GM13977 (cell line): Measurements from ENCODE around the gene PDE3B.
"Not testable (repeated sequence)": the region's sequence is repeated elsewhere in the genome, so short reads cannot be mapped to it uniquely, and the experiment has no call there.

ENCODE experiments used
- DNase-seq: peaks from one replicate; pipeline ENCODE4 v3.0.0; 2012; ENCODE audit warnings: low spot score
- in situ Hi-C: fragments of 300-500 bp; cut with MboI; formaldehyde crosslinking; loops from one replicate; pipeline ENCODE4 v1.12.0; 2022; ENCODE audit warnings: low sequenced_read_pairs, low pct_unique_long_range_greater_than_20kb, mixed read lengths, inconsistent platforms; ENCODE audit not compliant: unreplicated experiment
- TF ChIP-seq, protein P1 (sequence below): IDR thresholded peaks from 2 replicates; pipeline ENCODE4 v1.5.1; 2012; ENCODE audit warnings: mild to moderate bottlenecking, control low read depth; ENCODE audit not compliant: insufficient read depth; ENCODE audit errors: extremely low read depth, missing control alignments

The PDE3B gene

DNA sequence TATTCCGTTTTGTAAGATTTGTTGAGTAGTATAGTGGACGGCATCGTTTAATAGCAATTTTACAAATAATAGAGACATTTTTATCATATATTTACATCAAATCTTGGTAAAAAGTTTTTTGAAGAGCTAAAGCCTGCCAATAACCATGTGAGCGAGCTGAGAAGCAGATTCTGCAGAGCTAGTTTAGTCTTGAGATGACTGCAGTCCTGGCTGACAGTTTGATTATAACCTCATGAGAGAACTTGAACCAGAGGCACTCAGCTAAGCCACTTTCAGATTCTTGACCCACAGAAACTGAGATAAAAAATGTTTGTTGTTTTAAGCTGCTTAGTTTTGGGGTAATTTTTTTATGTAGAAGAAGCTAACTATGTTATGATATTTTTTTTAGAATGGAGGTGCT, 78.9 kb downstream of the PDE3B start:
- TF ChIP-seq, protein P1, sequence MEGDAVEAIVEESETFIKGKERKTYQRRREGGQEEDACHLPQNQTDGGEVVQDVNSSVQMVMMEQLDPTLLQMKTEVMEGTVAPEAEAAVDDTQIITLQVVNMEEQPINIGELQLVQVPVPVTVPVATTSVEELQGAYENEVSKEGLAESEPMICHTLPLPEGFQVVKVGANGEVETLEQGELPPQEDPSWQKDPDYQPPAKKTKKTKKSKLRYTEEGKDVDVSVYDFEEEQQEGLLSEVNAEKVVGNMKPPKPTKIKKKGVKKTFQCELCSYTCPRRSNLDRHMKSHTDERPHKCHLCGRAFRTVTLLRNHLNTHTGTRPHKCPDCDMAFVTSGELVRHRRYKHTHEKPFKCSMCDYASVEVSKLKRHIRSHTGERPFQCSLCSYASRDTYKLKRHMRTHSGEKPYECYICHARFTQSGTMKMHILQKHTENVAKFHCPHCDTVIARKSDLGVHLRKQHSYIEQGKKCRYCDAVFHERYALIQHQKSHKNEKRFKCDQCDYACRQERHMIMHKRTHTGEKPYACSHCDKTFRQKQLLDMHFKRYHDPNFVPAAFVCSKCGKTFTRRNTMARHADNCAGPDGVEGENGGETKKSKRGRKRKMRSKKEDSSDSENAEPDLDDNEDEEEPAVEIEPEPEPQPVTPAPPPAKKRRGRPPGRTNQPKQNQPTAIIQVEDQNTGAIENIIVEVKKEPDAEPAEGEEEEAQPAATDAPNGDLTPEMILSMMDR, result no peak
- DNase-seq, result no peak
- in situ Hi-C loops, result no loop called here

DNA sequence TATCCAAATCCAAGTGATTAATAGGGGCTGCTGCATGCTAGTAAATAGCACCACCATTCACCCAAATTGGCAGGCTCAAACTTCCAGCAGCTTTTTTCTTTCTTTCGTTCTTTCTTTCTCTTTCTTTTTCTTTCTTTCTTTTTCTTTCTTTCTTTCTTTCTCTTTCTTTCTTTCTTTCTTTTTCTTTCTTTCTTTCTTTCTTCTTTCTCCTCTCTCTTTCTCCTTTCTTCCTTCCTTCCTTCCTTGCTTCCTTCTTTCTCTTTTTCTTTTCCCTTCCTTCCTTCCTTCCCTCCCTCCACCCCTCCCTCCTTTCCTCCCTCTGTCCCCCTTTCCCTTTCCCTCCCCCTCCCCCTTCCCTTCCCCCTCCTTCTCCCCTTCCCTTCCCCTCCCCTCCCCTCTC, 81.5 kb downstream of the PDE3B start:
- TF ChIP-seq, protein P1, result no peak
- in situ Hi-C loops, result no loop called here
- DNase-seq, result no peak

DNA sequence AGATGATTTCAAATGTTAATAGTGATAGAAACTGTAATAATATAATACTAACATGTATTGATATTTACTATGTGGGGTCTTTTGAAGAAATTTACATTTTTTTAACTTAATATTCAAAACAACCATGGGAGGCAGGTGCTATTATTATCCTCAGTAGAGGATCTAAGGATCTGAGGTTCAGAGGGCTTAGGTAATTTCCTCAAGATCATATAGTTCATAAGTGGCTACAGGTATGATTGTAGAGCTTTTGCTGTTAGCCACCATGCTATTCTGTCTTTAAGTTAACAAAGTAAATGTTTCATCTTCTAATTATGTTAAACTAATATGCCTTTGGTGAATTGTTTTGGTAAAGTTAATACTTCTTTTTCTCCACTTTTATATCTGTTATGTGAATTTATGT, 83.6 kb downstream of the PDE3B start:
- in situ Hi-C loops, result no loop called here
- TF ChIP-seq, protein P1, result no peak
- DNase-seq, result no peak

DNA sequence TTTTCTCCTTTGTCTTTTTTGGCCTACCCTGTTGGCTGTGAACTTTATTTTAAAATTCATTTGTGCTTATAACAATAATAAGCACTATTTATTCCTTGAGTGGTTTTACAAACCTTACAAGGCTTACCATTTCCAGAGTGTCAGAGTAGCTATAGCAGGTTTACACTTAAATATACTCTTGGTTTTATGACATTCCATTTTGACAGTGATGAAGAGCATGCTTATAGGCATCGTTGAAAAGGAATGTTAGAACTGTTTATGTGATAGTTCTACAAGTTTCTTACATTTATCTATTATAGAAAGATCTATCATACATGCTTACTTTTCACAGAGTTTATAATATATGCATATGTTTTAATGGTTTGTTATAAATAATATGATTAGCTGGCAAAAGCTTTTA, 84.1 kb downstream of the PDE3B start:
- TF ChIP-seq, protein P1, result no peak
- no peak for DNase-seq
- in situ Hi-C loops, result no loop called here

DNA sequence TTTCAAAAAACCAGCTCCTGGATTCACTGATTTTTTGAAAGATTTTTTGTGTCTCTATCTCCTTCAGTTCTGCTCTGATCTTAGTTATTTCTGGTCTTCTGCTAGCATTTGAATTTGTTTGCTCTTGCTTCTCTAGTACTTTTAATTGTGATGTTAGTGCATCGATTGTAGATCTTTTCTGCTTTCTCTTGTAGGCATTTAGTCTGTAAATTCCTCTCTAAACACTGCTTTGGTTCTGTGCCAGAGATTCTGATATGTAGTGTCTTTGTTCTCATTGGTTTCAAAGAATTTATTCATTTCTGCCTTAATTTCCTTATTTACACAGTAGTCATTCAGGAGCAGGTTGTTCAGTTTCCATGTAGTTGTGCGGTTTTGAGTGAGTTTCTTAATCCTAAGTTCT, 96.9 kb downstream of the PDE3B start:
- DNase-seq, in situ Hi-C loops: not testable (repeated sequence)

DNA sequence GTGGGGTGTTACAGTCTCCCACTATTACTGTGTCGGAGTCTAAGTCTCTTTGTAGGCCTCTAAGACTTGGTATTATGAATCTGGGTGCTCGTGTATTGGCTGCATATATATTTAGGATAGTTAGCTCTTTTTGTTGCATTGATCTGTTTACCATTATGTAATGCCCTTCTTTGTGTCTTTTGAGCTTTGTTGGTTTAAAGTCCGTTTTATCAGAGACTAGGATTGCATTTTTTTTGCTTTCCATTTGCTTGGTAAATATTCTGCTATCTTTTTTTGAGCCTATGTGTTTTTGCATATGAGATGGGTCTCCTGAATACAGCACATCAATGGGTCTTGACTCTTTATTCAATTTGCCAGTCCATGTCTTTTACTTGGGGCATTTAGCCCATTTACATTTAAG, 97.6 kb downstream of the PDE3B start:
- DNase-seq, result no peak
- TF ChIP-seq, protein P1, result no peak
- in situ Hi-C loops, result no loop called here

DNA sequence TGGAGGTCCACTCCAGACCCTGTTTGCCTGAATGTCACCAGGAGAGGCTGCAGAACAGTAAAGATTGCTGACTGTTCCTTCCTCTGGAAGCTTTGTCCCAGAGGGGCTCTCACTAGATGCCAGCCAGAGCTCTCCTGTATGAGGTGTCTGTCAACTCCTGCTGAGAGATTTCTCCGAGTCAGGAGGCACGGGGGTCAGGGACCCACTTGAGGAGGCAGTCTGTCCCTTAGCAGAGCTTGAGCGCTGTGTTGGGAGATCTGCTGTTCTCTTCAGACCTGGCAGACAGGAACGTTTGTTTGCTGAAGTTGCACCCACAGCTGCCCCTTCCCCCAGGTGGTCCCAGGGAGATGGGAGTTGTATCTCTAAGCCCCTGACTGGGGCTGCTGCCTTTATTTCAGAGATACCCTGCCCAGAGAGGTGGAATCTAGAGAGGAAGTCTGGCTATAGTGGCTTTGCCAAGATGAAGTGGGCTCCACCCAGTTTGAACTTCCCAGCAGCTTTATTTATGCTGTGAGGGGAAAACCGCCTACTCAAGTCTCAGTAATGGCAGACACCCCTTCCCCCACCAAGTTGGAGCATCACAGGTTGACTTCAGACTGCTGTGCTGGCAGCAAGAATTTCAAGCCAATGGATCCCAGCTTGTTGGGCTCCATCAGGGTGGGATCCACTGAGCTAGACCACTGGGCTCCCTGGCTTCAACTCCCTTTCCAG, 99.4 kb downstream of the PDE3B start:
- in situ Hi-C loops, result no loop called here
- TF ChIP-seq, protein P1, result no peak
- no peak for DNase-seq

DNA sequence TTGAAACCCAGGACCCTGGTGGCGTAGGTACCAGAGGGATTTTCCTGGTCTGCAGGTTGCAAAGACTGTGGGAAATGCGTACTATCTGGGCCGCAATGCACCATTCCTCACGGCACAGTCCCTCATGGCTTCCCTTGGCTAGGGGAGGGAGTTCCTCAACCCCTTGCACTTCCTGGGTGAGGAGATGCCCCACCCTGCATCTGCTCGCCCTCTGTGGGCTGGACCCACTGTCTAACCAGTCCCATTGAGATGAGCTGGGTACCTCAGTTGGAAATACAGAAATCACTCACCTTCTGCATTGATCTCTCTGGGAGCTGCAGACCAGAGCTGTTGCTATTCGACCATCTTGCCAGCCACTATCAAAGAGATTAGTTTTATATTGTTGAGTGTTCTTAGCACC, 100.1 kb downstream of the PDE3B start:
- in situ Hi-C loops, DNase-seq: not testable (repeated sequence)
